GM19238 (cell line): ENCODE data around the gene ST8SIA2.
"Not testable (repeated sequence)": the region's sequence is repeated elsewhere in the genome, so short reads cannot be mapped to it uniquely, and the experiment has no call there.

Source experiments
- DNase-seq: peaks from one replicate; pipeline ENCODE4 v3.0.0; 2011; ENCODE audit warnings: low spot score; ENCODE audit not compliant: insufficient read length

ST8SIA2 gene

GRCh38 chr15:92438471-92438870, 44.8 kb downstream of the ST8SIA2 start:
- DNase-seq, result no peak

GRCh38 chr15:92443381-92443780, 49.7 kb downstream of the ST8SIA2 start:
- no peak for DNase-seq

- no peak for DNase-seq
Observed at GRCh38 chr15:92444631-92445030, 51.0 kb downstream of the ST8SIA2 start.

- DNase-seq, result no peak
Observed at GRCh38 chr15:92448370-92448769, 54.7 kb downstream of the ST8SIA2 start.

GRCh38 chr15:92449476-92449875, 55.8 kb downstream of the ST8SIA2 start:
- no peak for DNase-seq

GRCh38 chr15:92451225-92451825, 57.6 kb downstream of the ST8SIA2 start:
- no peak for DNase-seq

GRCh38 chr15:92452143-92452542, 58.5 kb downstream of the ST8SIA2 start:
- DNase-seq, result no peak

GRCh38 chr15:92453607-92454006, 59.9 kb downstream of the ST8SIA2 start:
- DNase-seq, result no peak

GRCh38 chr15:92454555-92455105, 60.9 kb downstream of the ST8SIA2 start:
- no peak for DNase-seq

GRCh38 chr15:92455271-92455670, 61.6 kb downstream of the ST8SIA2 start:
- no peak for DNase-seq

- no peak for DNase-seq
Observed at GRCh38 chr15:92457471-92458041, 63.9 kb downstream of the ST8SIA2 start.

GRCh38 chr15:92460023-92460422, 66.3 kb downstream of the ST8SIA2 start:
- no peak for DNase-seq

- DNase-seq, result no peak
Observed at GRCh38 chr15:92462424-92463125, 68.9 kb downstream of the ST8SIA2 start.

GRCh38 chr15:92463352-92463751, 69.7 kb downstream of the ST8SIA2 start:
- no peak for DNase-seq

GRCh38 chr15:92463826-92464225, 70.1 kb downstream of the ST8SIA2 start:
- no peak for DNase-seq

- no peak for DNase-seq
Observed at GRCh38 chr15:92466834-92467233, 73.2 kb downstream of the ST8SIA2 start.

GRCh38 chr15:92467245-92467644, 73.6 kb downstream of the ST8SIA2 start:
- no peak for DNase-seq

- no peak for DNase-seq
Observed at GRCh38 chr15:92468991-92469390, 75.3 kb downstream of the ST8SIA2 start.

- no peak for DNase-seq
Observed at GRCh38 chr15:92471288-92471687, 77.6 kb downstream of the ST8SIA2 start.

GRCh38 chr15:92473756-92474155, 80.1 kb downstream of the ST8SIA2 start:
- no peak for DNase-seq

- DNase-seq, result not testable (repeated sequence)
Observed at GRCh38 chr15:92479730-92480129, 86.0 kb downstream of the ST8SIA2 start.

GRCh38 chr15:92480361-92480760, 86.7 kb downstream of the ST8SIA2 start:
- no peak for DNase-seq

- no peak for DNase-seq
Observed at GRCh38 chr15:92485441-92485840, 91.8 kb downstream of the ST8SIA2 start.
